Gastroesophageal sphincter (tissue), 3 donors: Measurements from ENCODE around the gene UVRAG.

Source experiments
- CTCF ChIP-seq, 4 experiments: fragments of 200-600 bp in 2 of 4; fragments of 450-650 bp in 2 of 4; sonication (generic) in 1 of 4; IDR thresholded peaks; one replicate each; pipeline ENCODE4 v1.5.1; 2017 to 2019; ENCODE audit warnings: antibody characterized with exemption in 4 of 4, mild to moderate bottlenecking in 2 of 4, moderate library complexity in 2 of 4
- POLR2A ChIP-seq, 2 donors: fragments of 450-650 bp; IDR thresholded peaks; one replicate each; pipeline ENCODE4 v1.6.1; 2017; ENCODE audit warnings: antibody characterized with exemption in 2 of 2, mild to moderate bottlenecking in 2 of 2, moderate library complexity in 1 of 2

- TF ChIP-seq CTCF (IDR thresholded peaks at IDR 0.05) (no peak), POLR2A (IDR thresholded peaks at IDR 0.05) (no peak)
Observed at GRCh38 chr11:76087749-76088148, 272.7 kb downstream of the UVRAG start.
